ENCODE results near the gene CHST8.
"Not testable (repeated sequence)": the region's sequence is repeated elsewhere in the genome, so short reads cannot be mapped to it uniquely, and the experiment has no call there.

The CHST8 gene, protein sequence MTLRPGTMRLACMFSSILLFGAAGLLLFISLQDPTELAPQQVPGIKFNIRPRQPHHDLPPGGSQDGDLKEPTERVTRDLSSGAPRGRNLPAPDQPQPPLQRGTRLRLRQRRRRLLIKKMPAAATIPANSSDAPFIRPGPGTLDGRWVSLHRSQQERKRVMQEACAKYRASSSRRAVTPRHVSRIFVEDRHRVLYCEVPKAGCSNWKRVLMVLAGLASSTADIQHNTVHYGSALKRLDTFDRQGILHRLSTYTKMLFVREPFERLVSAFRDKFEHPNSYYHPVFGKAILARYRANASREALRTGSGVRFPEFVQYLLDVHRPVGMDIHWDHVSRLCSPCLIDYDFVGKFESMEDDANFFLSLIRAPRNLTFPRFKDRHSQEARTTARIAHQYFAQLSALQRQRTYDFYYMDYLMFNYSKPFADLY

DNA sequence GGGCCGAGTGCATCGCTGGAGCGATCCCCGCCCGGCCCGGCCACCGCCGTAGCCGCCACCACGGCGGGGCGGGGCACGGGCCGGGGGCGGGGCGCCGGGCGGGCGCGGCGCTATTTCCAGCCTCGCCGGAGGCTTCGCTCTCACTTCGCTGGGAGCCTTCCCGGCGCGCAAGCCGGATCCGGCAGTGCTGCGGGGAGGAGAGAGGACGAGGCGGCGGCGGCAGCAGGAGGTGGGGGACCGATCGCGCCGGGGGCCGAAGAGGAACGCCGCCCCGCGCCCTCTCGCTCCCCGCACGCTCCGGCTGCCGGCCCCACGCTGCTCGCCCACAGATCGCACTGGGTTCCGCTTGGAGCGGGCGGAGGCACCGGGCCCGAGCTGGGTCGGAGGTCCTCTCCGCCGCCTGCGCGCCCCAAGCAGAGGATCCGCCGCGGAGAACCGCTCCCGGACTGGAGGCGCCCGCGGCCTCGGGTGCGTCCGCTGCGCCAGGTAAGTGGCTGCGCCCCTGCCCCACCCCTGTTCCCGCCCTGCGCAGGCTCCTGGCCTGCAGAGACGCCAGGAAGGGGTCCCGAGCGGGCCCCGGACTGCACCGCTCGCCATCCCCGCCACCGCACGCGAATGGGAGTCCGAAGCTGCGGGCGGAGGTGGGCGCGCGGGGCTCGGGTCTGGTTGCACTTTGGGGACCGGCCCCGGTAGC is at the start of gene CHST8:
Gene CHST8, plus strand, starts transcription at position 143 of the 694 bp plus-strand sequence. CDS start 67,309 bp downstream, outside the sequence.
- Mint-ChIP-seq H3K27ac (no peak within 1 kb of the TSS), H3K4me3 (no peak within 1 kb of the TSS), H3K9me3 (no peaks in the 10 kb centered on the region), H3K4me1 (no peaks in the 10 kb centered on the region), H3K27me3 (peaks cover 29% of the 10 kb centered on the region), H3K36me3 (no peaks in the 10 kb centered on the region)

DNA sequence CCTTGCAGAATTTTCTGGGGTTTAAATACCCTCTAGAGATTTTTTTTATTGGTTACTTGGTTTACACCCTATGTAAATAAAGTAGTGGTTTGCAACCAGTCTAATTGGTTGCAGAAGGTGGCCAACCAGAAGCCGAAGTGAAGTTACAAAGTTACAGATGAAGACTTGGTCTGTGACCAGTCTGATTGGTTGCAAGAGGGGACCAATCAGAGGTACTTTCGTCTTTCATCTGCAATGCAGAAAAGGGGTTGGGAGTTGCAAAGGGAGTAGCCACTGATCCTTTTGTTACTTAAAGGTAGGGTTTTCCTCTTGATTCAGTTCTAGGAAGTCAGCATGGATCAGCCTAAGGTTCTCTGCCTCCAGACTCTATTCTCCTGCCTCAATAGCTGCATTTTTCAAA is 48.8 kb upstream of the CHST8 start:
- Mint-ChIP-seq H3K27me3 (peaks cover 13% of the 10 kb centered on the region), H3K4me1 (no peaks in the 10 kb centered on the region), H3K27ac (no peak overlapping the region), H3K4me3 (no peak overlapping the region), H3K36me3 (no peaks in the 10 kb centered on the region), H3K9me3 (peaks cover 11% of the 10 kb centered on the region)

GRCh38 chr19:33574824-33575223 is 46.9 kb upstream of the CHST8 start:
- no peak overlapping the region for H3K27ac Mint-ChIP-seq
- no peaks in the 10 kb centered on the region for H3K4me1 Mint-ChIP-seq
- no peak overlapping the region for H3K4me3 Mint-ChIP-seq
- peaks cover 8% of the 10 kb centered on the region for H3K27me3 Mint-ChIP-seq
- H3K36me3 Mint-ChIP-seq: no peaks in the 10 kb centered on the region
- H3K9me3 Mint-ChIP-seq: peaks cover 11% of the 10 kb centered on the region

- Mint-ChIP-seq H3K36me3 (no peaks in the 10 kb centered on the region), H3K9me3 (peaks cover 11% of the 10 kb centered on the region), H3K27me3 (peaks cover 4% of the 10 kb centered on the region), H3K4me1 (no peaks in the 10 kb centered on the region), H3K27ac (no peak overlapping the region), H3K4me3 (no peak overlapping the region)
Observed at GRCh38 chr19:33578697-33579096, 43.1 kb upstream of the CHST8 start.

DNA sequence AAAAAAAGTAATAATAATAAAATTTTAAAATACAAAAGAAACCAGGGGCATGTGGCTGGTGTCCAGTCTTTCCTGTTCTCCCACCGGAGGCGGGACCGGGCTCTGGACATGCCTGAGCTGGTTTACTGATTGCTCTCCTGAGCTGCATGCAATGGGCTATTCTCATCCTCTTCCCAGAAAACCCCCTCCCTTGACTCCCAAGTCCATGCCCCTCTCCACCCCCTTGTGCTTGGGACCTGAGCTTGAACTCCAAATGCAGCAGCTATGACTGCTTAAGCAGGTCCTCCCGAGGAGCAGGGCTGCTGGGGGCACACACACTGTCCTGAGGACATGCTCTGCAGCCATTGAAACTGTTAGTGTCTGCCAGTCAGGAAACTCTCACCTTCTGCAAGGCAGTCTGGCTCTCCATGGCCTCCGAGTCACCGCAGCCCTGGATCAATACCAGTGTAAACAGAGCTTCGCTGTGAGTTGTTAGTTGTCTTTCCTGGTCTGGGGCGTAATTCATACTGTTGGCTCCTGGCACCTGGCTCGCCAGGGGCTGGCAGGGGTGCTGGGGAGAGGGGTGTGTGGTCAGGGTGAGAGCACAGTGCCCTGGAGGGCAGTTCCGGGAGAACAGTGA is 41.6 kb upstream of the CHST8 start:
- H3K27ac Mint-ChIP-seq: no peak overlapping the region
- peaks cover 5% of the 10 kb centered on the region for H3K27me3 Mint-ChIP-seq
- H3K4me1 Mint-ChIP-seq: no peaks in the 10 kb centered on the region
- no peak overlapping the region for H3K4me3 Mint-ChIP-seq
- peaks cover 5% of the 10 kb centered on the region for H3K9me3 Mint-ChIP-seq
- no peaks in the 10 kb centered on the region for H3K36me3 Mint-ChIP-seq

GRCh38 chr19:33580645-33581037 is 41.1 kb upstream of the CHST8 start:
- Mint-ChIP-seq H3K9me3 (peaks cover 5% of the 10 kb centered on the region), H3K4me3 (no peak overlapping the region), H3K4me1 (no peaks in the 10 kb centered on the region), H3K36me3 (no peaks in the 10 kb centered on the region), H3K27ac (no peak overlapping the region), H3K27me3 (peaks cover 5% of the 10 kb centered on the region)

DNA sequence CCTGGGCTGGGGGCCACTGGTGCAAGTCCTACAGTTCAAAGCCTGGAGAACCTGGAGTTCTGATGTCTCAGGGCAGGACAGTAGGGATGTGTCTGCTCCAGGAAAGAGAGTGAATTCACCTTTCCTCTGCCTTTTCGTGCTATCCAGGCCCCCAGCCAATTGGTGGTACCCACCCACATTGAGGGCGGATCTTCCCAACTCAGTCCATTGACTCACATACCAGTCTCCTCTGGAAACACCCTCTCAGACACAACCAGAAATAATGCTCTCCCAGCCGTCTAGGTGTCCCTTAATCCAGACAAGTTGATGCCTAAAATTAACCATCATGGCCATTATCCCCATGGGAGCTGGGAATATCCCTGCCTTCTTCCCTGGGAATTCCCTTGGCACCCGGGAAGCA is 38.8 kb upstream of the CHST8 start:
- Mint-ChIP-seq H3K4me3 (no peak overlapping the region), H3K4me1 (no peaks in the 10 kb centered on the region), H3K27ac (no peak overlapping the region), H3K27me3 (peaks cover 5% of the 10 kb centered on the region), H3K9me3 (peaks cover under 1% of the 10 kb centered on the region), H3K36me3 (no peaks in the 10 kb centered on the region)

GRCh38 chr19:33587150-33587549 is 34.6 kb upstream of the CHST8 start:
- peaks cover 7% of the 10 kb centered on the region for H3K27me3 Mint-ChIP-seq
- no peak overlapping the region for H3K27ac Mint-ChIP-seq
- H3K9me3 Mint-ChIP-seq: peaks cover 19% of the 10 kb centered on the region
- no peak overlapping the region for H3K4me3 Mint-ChIP-seq
- H3K36me3 Mint-ChIP-seq: no peaks in the 10 kb centered on the region
- no peaks in the 10 kb centered on the region for H3K4me1 Mint-ChIP-seq

DNA sequence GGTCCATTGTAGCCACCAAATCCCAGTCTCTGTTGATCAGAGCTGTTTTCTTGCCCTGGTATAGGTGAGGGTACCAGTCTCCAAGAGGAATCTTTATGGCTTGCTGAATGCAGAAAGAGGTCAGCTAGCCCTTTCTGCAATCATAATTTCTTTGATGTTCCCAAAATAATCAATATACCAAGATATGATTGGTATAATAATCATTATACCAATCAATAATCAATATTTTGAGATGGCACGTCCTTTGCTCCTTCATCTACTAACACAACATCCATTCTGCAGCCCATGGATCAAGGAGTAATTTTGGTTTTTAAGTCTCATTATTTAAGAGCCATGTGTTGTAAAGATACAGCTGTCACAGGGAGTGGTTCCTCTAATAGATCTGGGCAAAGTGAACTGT is 31.5 kb upstream of the CHST8 start:
- Mint-ChIP-seq H3K27ac (no peak overlapping the region), H3K9me3 (peaks cover 19% of the 10 kb centered on the region), H3K27me3 (peaks cover 9% of the 10 kb centered on the region), H3K36me3 (no peaks in the 10 kb centered on the region), H3K4me3 (no peak overlapping the region), H3K4me1 (no peaks in the 10 kb centered on the region)

- Mint-ChIP-seq H3K4me3 (no peak overlapping the region), H3K4me1 (no peaks in the 10 kb centered on the region), H3K9me3 (peaks cover 5% of the 10 kb centered on the region), H3K27ac (no peak overlapping the region), H3K27me3 (peaks cover 15% of the 10 kb centered on the region), H3K36me3 (no peaks in the 10 kb centered on the region)
Observed at GRCh38 chr19:33595783-33596182, 26.0 kb upstream of the CHST8 start.

DNA sequence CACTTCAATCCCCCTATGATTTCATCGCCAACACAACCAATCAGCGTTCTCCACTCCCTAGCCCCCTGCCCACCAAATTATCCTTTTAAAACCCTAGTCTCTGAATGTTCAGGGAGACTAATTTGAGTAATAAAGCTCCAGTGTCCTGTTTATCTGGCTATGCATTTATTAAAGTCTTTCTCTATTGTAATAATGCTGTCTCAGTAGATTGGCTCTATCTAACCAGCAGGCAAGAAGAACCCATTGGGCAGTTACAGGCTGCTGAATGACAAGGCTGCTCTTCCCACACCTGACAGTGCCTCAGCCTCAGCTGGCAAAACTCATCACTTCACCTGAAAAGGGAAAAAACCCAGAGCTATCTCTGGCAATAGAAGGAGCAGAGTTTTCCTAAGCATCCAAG is 20.2 kb upstream of the CHST8 start:
- Mint-ChIP-seq H3K4me3 (no peak overlapping the region), H3K4me1 (no peaks in the 10 kb centered on the region), H3K27me3 (peaks cover 15% of the 10 kb centered on the region), H3K36me3 (peaks cover 2% of the 10 kb centered on the region), H3K9me3 (peaks cover 29% of the 10 kb centered on the region), H3K27ac (no peak overlapping the region)

- H3K4me3 Mint-ChIP-seq: no peak overlapping the region
- peaks cover 2% of the 10 kb centered on the region for H3K36me3 Mint-ChIP-seq
- peaks cover 18% of the 10 kb centered on the region for H3K27me3 Mint-ChIP-seq
- peaks cover 29% of the 10 kb centered on the region for H3K9me3 Mint-ChIP-seq
- H3K4me1 Mint-ChIP-seq: no peaks in the 10 kb centered on the region
- no peak overlapping the region for H3K27ac Mint-ChIP-seq
Observed at GRCh38 chr19:33602576-33603204, 19.1 kb upstream of the CHST8 start.

- H3K4me1 Mint-ChIP-seq: no peaks in the 10 kb centered on the region
- peaks cover 21% of the 10 kb centered on the region for H3K27me3 Mint-ChIP-seq
- H3K36me3 Mint-ChIP-seq: peaks cover 2% of the 10 kb centered on the region
- H3K27ac Mint-ChIP-seq: no peak overlapping the region
- no peak overlapping the region for H3K4me3 Mint-ChIP-seq
- H3K9me3 Mint-ChIP-seq: peaks cover 29% of the 10 kb centered on the region
Observed at GRCh38 chr19:33603377-33603776, 18.4 kb upstream of the CHST8 start.

- peaks cover 16% of the 10 kb centered on the region for H3K27me3 Mint-ChIP-seq
- H3K4me3 Mint-ChIP-seq: no peak overlapping the region
- H3K9me3 Mint-ChIP-seq: peaks cover 31% of the 10 kb centered on the region
- no peaks in the 10 kb centered on the region for H3K4me1 Mint-ChIP-seq
- no peak overlapping the region for H3K27ac Mint-ChIP-seq
- H3K36me3 Mint-ChIP-seq: peaks cover 2% of the 10 kb centered on the region
Observed at GRCh38 chr19:33604651-33605050, 17.1 kb upstream of the CHST8 start.

- H3K4me3 Mint-ChIP-seq, H3K36me3 Mint-ChIP-seq, H3K4me1 Mint-ChIP-seq, H3K27ac Mint-ChIP-seq: not testable (repeated sequence)
- Mint-ChIP-seq H3K9me3 (peaks cover 38% of the 10 kb centered on the region), H3K27me3 (peaks cover 14% of the 10 kb centered on the region)
Observed at GRCh38 chr19:33605803-33606295, 15.9 kb upstream of the CHST8 start.
